ENCODE data around the gene AKIP1. TPM values are rescaled to one million over a fixed set of nuclear protein-coding genes. Genes with fewer than 3 reads are reported as not detected.
A peak's percentile ranks its signal among the peaks of the same experiment; 100 is the strongest.

Gene AKIP1
- total RNA-seq, 2 experiments from 2014 or later, result 29.1 to 30.7 TPM

GRCh38 chr11:8963569-8964323 is 52.8 kb downstream of the AKIP1 start:
- no peaks in the 10 kb centered on the region for H3K27me3 Mint-ChIP-seq
- H3K36me3 Mint-ChIP-seq, result peaks cover 3% of the 10 kb centered on the region
- DNase-seq, result peak; percentile 80
- peak overlapping the region; percentile 99 for H3K4me3 Mint-ChIP-seq
- peak overlapping the region; percentile 92 for H3K27ac Mint-ChIP-seq
- H3K9me3 Mint-ChIP-seq, result no peaks in the 10 kb centered on the region
- peaks cover 36% of the 10 kb centered on the region for H3K4me1 Mint-ChIP-seq

GRCh38 chr11:8964324-8965320 is 53.6 kb downstream of the AKIP1 start, which contains the start of gene TMEM9B:
Gene TMEM9B (minus strand): TSS chr11:8964442. CDS start chr11:8964313, 129 bp downstream.
- Mint-ChIP-seq H3K4me3 (peak within 1 kb of the TSS; percentile 99), H3K27me3 (no peaks in the 10 kb centered on the region), H3K9me3 (no peaks in the 10 kb centered on the region), H3K36me3 (peaks cover 3% of the 10 kb centered on the region), H3K27ac (peak within 1 kb of the TSS; percentile 93), H3K4me1 (peaks cover 29% of the 10 kb centered on the region)
- peak; percentile 89 for DNase-seq

GRCh38 chr11:8967184-8967583 is 56.2 kb downstream of the AKIP1 start:
- no peak for DNase-seq
- Mint-ChIP-seq H3K4me1 (peaks cover 21% of the 10 kb centered on the region), H3K4me3 (no peak overlapping the region), H3K27ac (no peak overlapping the region), H3K9me3 (no peaks in the 10 kb centered on the region), H3K36me3 (peaks cover 3% of the 10 kb centered on the region), H3K27me3 (no peaks in the 10 kb centered on the region)

Other genes with a start within 250 kb of the AKIP1 start
- gene TRIM66, start 228.5 kb upstream of the AKIP1 start, total RNA-seq, result 10 to 100 TPM; 22.2 to 23.0 TPM
- gene RPL27A, start 228.4 kb upstream of the AKIP1 start, total RNA-seq, result 1,000 to 10,000 TPM; 1,128 to 1,154 TPM
- gene C11orf16, start 21.8 kb downstream of the AKIP1 start, total RNA-seq, result not detected
- not detected for gene ASCL3, start 31.8 kb downstream of the AKIP1 start, total RNA-seq
- 10 to 100 TPM; 21.1 to 22.3 TPM for gene TMEM9B, start 53.3 kb downstream of the AKIP1 start, total RNA-seq
- 1 to 10 TPM in 1 of 2 experiments, under 1 TPM in 1; 0.95 to 1.5 TPM for gene NRIP3, start 92.8 kb downstream of the AKIP1 start, total RNA-seq
- gene SCUBE2, start 180.4 kb downstream of the AKIP1 start, total RNA-seq, result not detected